ENCODE data around the gene KCNQ1. TPM values are rescaled to one million over a fixed set of nuclear protein-coding genes. Genes with fewer than 3 reads are reported as not detected.

KCNQ1 gene
- polyA plus RNA-seq, 2 donors, result 0.31 to 0.52 TPM

DNA sequence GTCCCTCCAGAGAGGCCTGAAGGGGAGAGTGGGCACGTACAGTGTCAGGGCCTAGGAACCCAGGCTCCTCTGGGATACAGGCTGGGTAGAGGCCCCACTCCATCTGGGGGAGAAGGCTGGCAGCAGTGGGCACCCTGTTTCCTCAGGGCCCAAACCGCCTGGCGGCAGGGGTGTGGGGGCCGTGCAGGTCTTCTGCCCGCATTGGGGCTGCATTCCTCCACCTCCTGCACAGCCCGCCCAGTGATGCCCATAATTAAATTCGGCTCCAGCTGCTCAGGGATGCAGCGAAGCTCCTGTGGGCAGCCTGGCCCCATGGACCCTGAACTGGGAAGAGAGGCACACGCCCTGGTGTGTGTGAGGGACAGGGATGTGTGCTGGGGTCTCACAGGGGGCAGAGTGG lies 219.6 kb downstream of the KCNQ1 start:
- peaks cover 0 to 12% of the 10 kb centered on the region in 2 donors for H3K9me3 ChIP-seq (ENCODE audit: control insufficient read depth in 2 of 2, insufficient read depth in 1 of 2, low read depth in 1 of 2, low read length in 1 of 2)
- H3K27me3 ChIP-seq (ENCODE audit: control insufficient read depth in 1 of 2, insufficient read depth in 2 of 2, low read length in 2 of 2), result no peaks in the 10 kb centered on the region
- WGBS, 2 donors, result 86 to 92% methylated on average over 9 of the region's 9 CpGs
- H3K4me3 ChIP-seq (ENCODE audit: low read depth in 1 of 2, low read length in 2 of 2), result no peak overlapping the region
- H3K36me3 ChIP-seq (ENCODE audit: control insufficient read depth in 2 of 2, insufficient read depth in 2 of 2, low read length in 1 of 2), result peaks cover 0 to 3% of the 10 kb centered on the region in 2 donors
- no peak overlapping the region for H3K27ac ChIP-seq (ENCODE audit: low read depth in 2 of 2, low read length in 1 of 2)
- H3K4me1 ChIP-seq (ENCODE audit: control insufficient read depth in 2 of 2, insufficient read depth in 2 of 2, low read length in 1 of 2), result no peaks in the 10 kb centered on the region

DNA sequence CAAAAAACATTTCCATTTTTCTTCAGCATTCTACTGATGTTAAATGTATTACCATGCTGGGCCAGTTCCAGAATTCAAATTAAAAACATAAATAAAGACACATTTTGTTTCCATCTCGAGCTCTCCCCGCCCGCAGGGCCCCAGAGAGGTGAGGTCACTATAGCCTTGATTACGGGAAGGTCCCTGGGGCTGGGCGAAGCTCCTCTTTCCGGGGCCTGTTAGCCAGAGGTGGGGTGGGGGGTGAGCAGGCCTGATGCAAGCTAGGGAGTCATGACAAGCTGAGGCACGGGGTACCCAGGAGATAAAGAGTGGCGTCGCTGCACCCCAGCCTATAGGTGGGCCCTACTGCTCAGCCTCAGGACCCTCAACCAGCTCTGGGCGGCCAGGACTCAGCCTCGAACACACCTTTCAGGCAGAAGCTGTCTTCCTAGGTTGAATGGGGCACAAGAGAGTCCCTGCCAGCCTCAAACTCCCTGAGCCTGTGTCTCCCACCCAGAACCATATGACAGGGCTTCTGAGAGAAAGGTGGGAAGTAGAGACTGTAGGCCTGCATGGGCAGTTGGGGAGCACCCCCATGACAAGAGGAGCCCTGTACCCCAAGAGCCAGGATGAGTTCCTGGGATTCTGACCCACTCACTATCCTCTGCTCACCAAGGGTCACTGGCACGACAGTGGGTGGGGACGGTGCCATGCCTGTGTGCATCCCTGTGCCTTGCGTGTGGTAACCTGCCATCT lies 220.2 kb downstream of the KCNQ1 start:
- Histone ChIP-seq H3K4me3 (ENCODE audit: low read depth in 1 of 2, low read length in 2 of 2) (no peak overlapping the region), H3K27ac (ENCODE audit: low read depth in 2 of 2, low read length in 1 of 2) (no peak overlapping the region), H3K4me1 (ENCODE audit: control insufficient read depth in 2 of 2, insufficient read depth in 2 of 2, low read length in 1 of 2) (no peaks in the 10 kb centered on the region), H3K9me3 (ENCODE audit: control insufficient read depth in 2 of 2, insufficient read depth in 1 of 2, low read depth in 1 of 2, low read length in 1 of 2) (peaks cover 0 to 12% of the 10 kb centered on the region in 2 donors), H3K36me3 (ENCODE audit: control insufficient read depth in 2 of 2, insufficient read depth in 2 of 2, low read length in 1 of 2) (peaks cover 0 to 3% of the 10 kb centered on the region in 2 donors), H3K27me3 (ENCODE audit: control insufficient read depth in 1 of 2, insufficient read depth in 2 of 2, low read length in 2 of 2) (no peaks in the 10 kb centered on the region)
- WGBS, 2 donors, result 90 to 95% methylated on average over 14 of the region's 14 CpGs

DNA sequence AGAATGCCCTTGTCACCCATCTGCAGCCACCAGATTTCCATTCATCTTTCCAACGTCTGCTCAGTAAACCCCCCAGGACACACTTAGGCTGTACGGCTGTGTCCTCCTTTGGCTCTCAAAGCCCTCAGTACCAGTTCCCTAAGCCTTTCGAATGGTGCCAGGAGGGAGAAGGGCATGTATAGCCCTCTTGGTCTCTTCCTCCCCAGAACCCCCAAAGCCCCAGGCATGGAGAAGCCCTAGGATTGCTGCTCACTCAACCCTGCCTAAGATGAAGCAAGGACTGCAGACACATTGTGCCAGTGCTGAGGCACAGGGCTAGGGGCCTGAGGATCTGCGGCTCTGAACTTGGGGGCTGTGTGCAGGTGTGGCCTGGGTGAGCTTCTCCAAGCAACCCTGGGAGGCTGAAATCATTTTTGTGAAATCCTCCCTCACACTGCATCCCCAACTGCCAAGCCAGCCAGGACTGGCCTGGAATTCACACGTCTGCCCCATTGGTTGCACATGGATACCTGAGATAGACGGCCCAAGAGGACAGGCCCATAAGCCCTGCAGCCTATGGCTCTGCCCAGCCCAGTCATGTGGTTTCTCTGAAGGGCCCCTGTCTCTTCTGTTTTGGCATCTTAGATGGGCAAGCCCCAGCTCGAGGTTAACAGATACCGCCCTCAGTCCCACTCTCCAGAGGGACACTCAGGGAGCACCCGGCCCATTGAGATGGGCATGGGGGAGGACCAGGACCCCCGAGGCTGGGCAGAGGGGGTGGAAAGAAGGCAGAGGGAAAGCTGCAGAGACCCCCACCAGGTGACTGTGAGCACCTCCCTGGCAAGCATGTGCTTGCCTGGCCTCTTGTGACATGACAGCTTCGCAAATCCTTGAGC lies 221.0 kb downstream of the KCNQ1 start:
- H3K27ac ChIP-seq (ENCODE audit: low read depth in 2 of 2, low read length in 1 of 2), result no peak overlapping the region
- H3K4me3 ChIP-seq (ENCODE audit: low read depth in 1 of 2, low read length in 2 of 2), result no peak overlapping the region
- peaks cover 0 to 3% of the 10 kb centered on the region in 2 donors for H3K36me3 ChIP-seq (ENCODE audit: control insufficient read depth in 2 of 2, insufficient read depth in 2 of 2, low read length in 1 of 2)
- H3K27me3 ChIP-seq (ENCODE audit: control insufficient read depth in 1 of 2, insufficient read depth in 2 of 2, low read length in 2 of 2), result no peaks in the 10 kb centered on the region
- no peaks in the 10 kb centered on the region for H3K4me1 ChIP-seq (ENCODE audit: control insufficient read depth in 2 of 2, insufficient read depth in 2 of 2, low read length in 1 of 2)
- 83 to 86% methylated on average over 11 of the region's 11 CpGs for WGBS, 2 donors
- peaks cover 0 to 12% of the 10 kb centered on the region in 2 donors for H3K9me3 ChIP-seq (ENCODE audit: control insufficient read depth in 2 of 2, insufficient read depth in 1 of 2, low read depth in 1 of 2, low read length in 1 of 2)

GRCh38 chr11:2666401-2666741 lies 221.6 kb downstream of the KCNQ1 start:
- 73 to 85% methylated on average over 6 of the region's 6 CpGs for WGBS, 2 donors
- no peak overlapping the region for H3K27ac ChIP-seq (ENCODE audit: low read depth in 2 of 2, low read length in 1 of 2)
- H3K27me3 ChIP-seq (ENCODE audit: control insufficient read depth in 1 of 2, insufficient read depth in 2 of 2, low read length in 2 of 2), result no peaks in the 10 kb centered on the region
- peaks cover 0 to 10% of the 10 kb centered on the region in 2 donors for H3K9me3 ChIP-seq (ENCODE audit: control insufficient read depth in 2 of 2, insufficient read depth in 1 of 2, low read depth in 1 of 2, low read length in 1 of 2)
- no peak overlapping the region for H3K4me3 ChIP-seq (ENCODE audit: low read depth in 1 of 2, low read length in 2 of 2)
- no peaks in the 10 kb centered on the region for H3K4me1 ChIP-seq (ENCODE audit: control insufficient read depth in 2 of 2, insufficient read depth in 2 of 2, low read length in 1 of 2)
- peaks cover 0 to 3% of the 10 kb centered on the region in 2 donors for H3K36me3 ChIP-seq (ENCODE audit: control insufficient read depth in 2 of 2, insufficient read depth in 2 of 2, low read length in 1 of 2)

DNA sequence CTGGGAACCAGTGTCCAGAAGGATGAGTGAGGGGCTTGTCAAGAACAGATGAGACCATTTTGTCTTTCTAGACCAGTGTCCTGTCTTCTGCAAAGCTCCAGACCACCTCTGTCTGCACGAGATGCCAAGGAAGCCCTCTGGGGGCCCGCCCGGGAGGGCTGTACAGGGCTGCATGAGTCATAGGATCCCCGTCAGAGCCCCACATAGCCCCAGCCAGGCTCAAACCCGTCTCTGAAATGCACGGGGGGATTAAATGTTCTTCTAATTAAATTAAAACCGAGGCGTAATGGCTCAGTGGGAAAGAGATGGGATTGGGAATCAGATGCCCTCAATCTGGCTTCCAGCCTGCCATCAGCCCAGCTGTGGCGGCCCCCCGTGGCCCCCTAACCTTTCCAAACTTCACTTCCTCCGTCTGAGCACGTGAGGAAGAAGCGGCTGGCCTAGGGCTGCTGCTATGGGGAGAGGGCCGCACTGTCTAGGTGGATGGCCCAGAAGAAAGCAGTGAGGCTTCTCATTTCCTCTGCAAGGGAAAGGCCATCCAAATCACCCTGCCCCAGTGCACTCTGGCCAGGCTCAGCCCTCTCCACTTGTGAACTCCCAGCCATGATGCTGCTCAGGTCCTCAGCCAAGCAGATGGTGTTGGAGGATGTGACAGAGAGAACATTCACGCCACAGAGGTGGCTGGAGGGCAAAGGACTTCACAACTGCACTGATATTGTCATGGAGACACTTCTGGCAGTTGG lies 222.2 kb downstream of the KCNQ1 start:
- peaks cover 0 to 2% of the 10 kb centered on the region in 2 donors for H3K4me1 ChIP-seq (ENCODE audit: control insufficient read depth in 2 of 2, insufficient read depth in 2 of 2, low read length in 1 of 2)
- H3K36me3 ChIP-seq (ENCODE audit: control insufficient read depth in 2 of 2, insufficient read depth in 2 of 2, low read length in 1 of 2), result peaks cover 0 to 3% of the 10 kb centered on the region in 2 donors
- no peak overlapping the region for H3K4me3 ChIP-seq (ENCODE audit: low read depth in 1 of 2, low read length in 2 of 2)
- no peak overlapping the region for H3K27ac ChIP-seq (ENCODE audit: low read depth in 2 of 2, low read length in 1 of 2)
- WGBS, 2 donors, result 83 to 88% methylated on average over 15 of the region's 15 CpGs
- no peaks in the 10 kb centered on the region for H3K27me3 ChIP-seq (ENCODE audit: control insufficient read depth in 1 of 2, insufficient read depth in 2 of 2, low read length in 2 of 2)
- peaks cover 0 to 5% of the 10 kb centered on the region in 2 donors for H3K9me3 ChIP-seq (ENCODE audit: control insufficient read depth in 2 of 2, insufficient read depth in 1 of 2, low read depth in 1 of 2, low read length in 1 of 2)

- WGBS, 2 donors, result 91 to 98% methylated on average over 2 of the region's 2 CpGs
- peaks cover 0 to 3% of the 10 kb centered on the region in 2 donors for H3K36me3 ChIP-seq (ENCODE audit: control insufficient read depth in 2 of 2, insufficient read depth in 2 of 2, low read length in 1 of 2)
Observed at GRCh38 chr11:2667940-2668339, 223.1 kb downstream of the KCNQ1 start.

DNA sequence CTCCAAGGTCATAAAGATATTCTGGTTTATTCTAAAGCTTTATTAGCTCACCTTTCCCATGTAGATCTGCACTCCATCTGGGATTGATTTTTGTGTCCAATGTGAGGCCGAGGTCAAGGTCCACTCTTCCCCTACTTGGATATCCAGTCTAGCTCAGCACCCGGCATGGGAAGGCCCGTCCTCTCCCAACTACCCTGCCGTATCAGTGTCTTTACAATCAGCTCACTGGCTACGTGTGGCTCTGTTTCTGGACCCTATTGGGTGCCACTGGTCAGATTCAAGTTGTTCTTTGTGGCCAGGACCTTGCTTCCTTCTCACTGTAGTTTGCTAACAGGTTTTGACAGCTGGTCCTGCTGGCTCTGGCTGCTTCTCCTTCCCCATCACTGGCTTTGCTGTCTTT lies 224.1 kb downstream of the KCNQ1 start:
- Histone ChIP-seq H3K27ac (ENCODE audit: low read depth in 2 of 2, low read length in 1 of 2) (no peak overlapping the region), H3K36me3 (ENCODE audit: control insufficient read depth in 2 of 2, insufficient read depth in 2 of 2, low read length in 1 of 2) (peaks cover 0 to 3% of the 10 kb centered on the region in 2 donors), H3K27me3 (ENCODE audit: control insufficient read depth in 1 of 2, insufficient read depth in 2 of 2, low read length in 2 of 2) (no peaks in the 10 kb centered on the region), H3K9me3 (ENCODE audit: control insufficient read depth in 2 of 2, insufficient read depth in 1 of 2, low read depth in 1 of 2, low read length in 1 of 2) (no peaks in the 10 kb centered on the region), H3K4me1 (ENCODE audit: control insufficient read depth in 2 of 2, insufficient read depth in 2 of 2, low read length in 1 of 2) (peaks cover under 1 to 2% of the 10 kb centered on the region in 2 donors), H3K4me3 (ENCODE audit: low read depth in 1 of 2, low read length in 2 of 2) (no peak overlapping the region)
- 83 to 89% methylated on average over 5 of the region's 5 CpGs for WGBS, 2 donors

More at GRCh38 chr11:2667940-2668339, 223.1 kb downstream of the KCNQ1 start:
- Histone ChIP-seq H3K27ac (ENCODE audit: low read depth in 2 of 2, low read length in 1 of 2) (no peak overlapping the region), H3K27me3 (ENCODE audit: control insufficient read depth in 1 of 2, insufficient read depth in 2 of 2, low read length in 2 of 2) (no peaks in the 10 kb centered on the region), H3K9me3 (ENCODE audit: control insufficient read depth in 2 of 2, insufficient read depth in 1 of 2, low read depth in 1 of 2, low read length in 1 of 2) (no peaks in the 10 kb centered on the region), H3K4me3 (ENCODE audit: low read depth in 1 of 2, low read length in 2 of 2) (no peak overlapping the region), H3K4me1 (ENCODE audit: control insufficient read depth in 2 of 2, insufficient read depth in 2 of 2, low read length in 1 of 2) (peaks cover 0 to 2% of the 10 kb centered on the region in 2 donors)

DNA sequence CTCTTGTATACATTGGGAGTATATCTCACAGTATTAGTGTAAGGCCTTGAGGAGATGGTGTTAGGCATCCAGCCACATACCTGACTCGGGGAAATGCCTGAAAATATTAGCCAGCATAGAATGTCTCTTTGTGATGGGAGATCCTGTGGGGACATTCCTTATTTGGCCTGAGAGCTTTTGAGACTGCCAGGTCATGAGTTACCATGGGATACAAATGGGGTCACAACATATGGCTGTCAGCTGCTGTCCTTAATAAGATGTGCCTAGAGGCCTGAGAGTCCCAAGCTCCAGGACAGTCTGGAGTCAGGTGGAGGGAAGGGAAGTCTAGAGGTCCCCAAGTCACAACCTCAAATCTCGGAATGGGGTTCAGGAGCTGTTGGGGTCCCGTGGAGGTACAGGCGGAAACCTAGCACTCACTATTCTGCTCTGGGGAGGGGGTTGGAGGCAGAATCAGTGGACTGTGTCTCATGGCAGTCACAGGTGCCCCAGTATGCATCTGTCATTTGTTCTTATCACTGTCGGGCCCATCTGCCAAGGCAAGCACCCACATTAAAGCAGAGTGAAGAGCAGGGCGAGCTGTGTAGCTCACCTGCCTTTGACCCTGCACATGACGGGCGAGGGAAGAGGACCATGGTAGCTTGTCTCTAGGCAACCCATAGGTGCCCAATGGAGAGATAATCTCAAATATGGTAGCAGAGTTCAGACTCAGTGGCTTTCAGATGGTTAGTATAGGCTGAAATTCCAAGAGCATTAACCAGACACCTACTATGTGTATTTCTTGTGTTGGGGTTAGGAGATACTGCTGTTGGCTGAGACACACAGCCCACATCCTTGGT lies 225.0 kb downstream of the KCNQ1 start:
- no peak overlapping the region for H3K4me3 ChIP-seq (ENCODE audit: low read depth in 1 of 2, low read length in 2 of 2)
- H3K9me3 ChIP-seq (ENCODE audit: control insufficient read depth in 2 of 2, insufficient read depth in 1 of 2, low read depth in 1 of 2, low read length in 1 of 2), result no peaks in the 10 kb centered on the region
- no peak overlapping the region for H3K27ac ChIP-seq (ENCODE audit: low read depth in 2 of 2, low read length in 1 of 2)
- H3K36me3 ChIP-seq (ENCODE audit: control insufficient read depth in 2 of 2, insufficient read depth in 2 of 2, low read length in 1 of 2), result peaks cover 0 to 2% of the 10 kb centered on the region in 2 donors
- peaks cover 2 to 3% of the 10 kb centered on the region in 2 donors for H3K4me1 ChIP-seq (ENCODE audit: control insufficient read depth in 2 of 2, insufficient read depth in 2 of 2, low read length in 1 of 2)
- 94 to 95% methylated on average over 8 of the region's 8 CpGs for WGBS, 2 donors
- H3K27me3 ChIP-seq (ENCODE audit: control insufficient read depth in 1 of 2, insufficient read depth in 2 of 2, low read length in 2 of 2), result no peaks in the 10 kb centered on the region

All from esophagus (tissue), 2 donors.